Endothelial cell (in vitro differentiated cells): Measurements from ENCODE around the gene FUCA1. TPM values are rescaled to one million over a fixed set of nuclear protein-coding genes. Genes with fewer than 3 reads are reported as not detected.
A peak's percentile ranks its signal among the peaks of the same experiment; 100 is the strongest.

ENCODE experiments used
- DNase-seq: peaks from one replicate; pipeline ENCODE4 v3.0.0; 2021; ENCODE audit warnings: low spot score
- H3K27ac Mint-ChIP-seq: one replicate; pipeline ENCODE4 v1.8.0; 2021; ENCODE audit warnings: mixed read lengths, inconsistent platforms; ENCODE audit not compliant: unreplicated experiment
- H3K27me3 Mint-ChIP-seq: one replicate; pipeline ENCODE4 v1.8.0; 2021; ENCODE audit warnings: mild to moderate bottlenecking, moderate library complexity, mixed read lengths, inconsistent platforms; ENCODE audit not compliant: unreplicated experiment
- H3K36me3 Mint-ChIP-seq: one replicate; pipeline ENCODE4 v1.8.0; 2021; ENCODE audit warnings: mild to moderate bottlenecking, low read depth, mixed read lengths, inconsistent platforms; ENCODE audit not compliant: unreplicated experiment
- H3K4me1 Mint-ChIP-seq: one replicate; pipeline ENCODE4 v1.8.0; 2021; ENCODE audit warnings: mild to moderate bottlenecking, mixed read lengths, inconsistent platforms; ENCODE audit not compliant: unreplicated experiment
- H3K4me3 Mint-ChIP-seq: one replicate; pipeline ENCODE4 v1.8.0; 2021; ENCODE audit warnings: mild to moderate bottlenecking, mixed read lengths, inconsistent platforms; ENCODE audit not compliant: unreplicated experiment
- H3K9me3 Mint-ChIP-seq: one replicate; pipeline ENCODE4 v1.8.0; 2021; ENCODE audit warnings: mixed read lengths, inconsistent platforms; ENCODE audit not compliant: unreplicated experiment
- long read RNA-seq: library from polyadenylated mRNA; unstranded; transcript quantifications from one replicate; pipeline ENCODE4 v2.0.0, GENCODE V29; 2020; ENCODE audit not compliant: unreplicated experiment
- total RNA-seq: library from RNA; stranded (reverse); fragmentation: NEBNext Ultra II Directional; extraction: Animal tissue kit (Norgen Biotek cat#: 25700); gene quantifications from one replicate; pipeline ENCODE4 v1.2.1, GENCODE V29; 2021; ENCODE audit not compliant: unreplicated experiment
- TF ChIP-seq, protein P1 (sequence below): fragments of 200-600 bp; sonication (generic); IDR thresholded peaks from one replicate; pipeline ENCODE4 v1.5.0; 2021; ENCODE audit warnings: antibody characterized with exemption; ENCODE audit not compliant: unreplicated experiment

The FUCA1 gene
- total RNA-seq = 6.1 TPM
- long read RNA-seq, transcript FUCA1-201 (8 exons, 2,047 nt) = major isoform, 11 of 12 reads
- long read RNA-seq, partial matches to known transcripts = 1 of 12 reads
- long read RNA-seq, other reads (novel, unspliced or antisense) = 0 of 12 reads

DNA sequence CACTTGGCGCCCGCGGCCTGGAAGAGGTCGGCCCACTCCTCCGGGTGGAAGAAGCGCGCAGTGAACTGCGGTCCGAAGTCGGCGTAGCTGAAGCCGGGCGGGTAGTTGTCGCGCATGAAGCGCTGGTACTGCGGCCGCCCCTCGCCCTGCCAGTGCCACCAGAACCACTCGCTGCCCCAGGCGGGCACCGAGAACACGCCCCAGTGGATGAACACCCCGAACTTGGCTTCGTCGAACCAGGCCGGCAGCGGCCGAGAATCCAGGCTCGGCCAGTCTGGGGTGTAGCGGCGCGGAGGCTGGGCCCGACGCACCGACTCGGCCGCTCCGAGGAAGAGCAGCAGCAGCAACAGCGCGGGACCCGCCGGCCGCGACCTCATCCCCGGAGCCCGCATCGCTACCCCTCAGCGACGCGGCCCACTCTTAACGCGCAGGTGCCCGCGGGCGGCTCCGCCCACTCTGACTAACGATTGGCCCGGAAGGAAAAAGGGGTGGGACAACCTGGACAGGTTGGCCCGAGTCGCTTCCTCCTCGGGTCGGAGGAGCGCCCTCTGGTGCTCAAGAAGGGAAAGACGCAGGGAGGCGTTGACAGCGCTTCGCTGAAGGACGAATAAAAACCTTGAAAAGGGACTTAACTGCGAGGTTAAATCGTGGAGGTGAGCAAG lies at the start of gene FUCA1:
FUCA1 (minus strand) TSS at position 396 of the 662 bp plus-strand sequence; CDS start at position 392, 4 bp downstream.
- Mint-ChIP-seq H3K9me3 (no peaks in the 10 kb centered on the region), H3K36me3 (no peaks in the 10 kb centered on the region), H3K4me1 (peaks cover 5% of the 10 kb centered on the region), H3K27me3 (peaks cover 7% of the 10 kb centered on the region), H3K4me3 (peak within 1 kb of the TSS; percentile 84), H3K27ac (no peak within 1 kb of the TSS)
- peak; percentile 88 for DNase-seq
- TF ChIP-seq, protein P1, sequence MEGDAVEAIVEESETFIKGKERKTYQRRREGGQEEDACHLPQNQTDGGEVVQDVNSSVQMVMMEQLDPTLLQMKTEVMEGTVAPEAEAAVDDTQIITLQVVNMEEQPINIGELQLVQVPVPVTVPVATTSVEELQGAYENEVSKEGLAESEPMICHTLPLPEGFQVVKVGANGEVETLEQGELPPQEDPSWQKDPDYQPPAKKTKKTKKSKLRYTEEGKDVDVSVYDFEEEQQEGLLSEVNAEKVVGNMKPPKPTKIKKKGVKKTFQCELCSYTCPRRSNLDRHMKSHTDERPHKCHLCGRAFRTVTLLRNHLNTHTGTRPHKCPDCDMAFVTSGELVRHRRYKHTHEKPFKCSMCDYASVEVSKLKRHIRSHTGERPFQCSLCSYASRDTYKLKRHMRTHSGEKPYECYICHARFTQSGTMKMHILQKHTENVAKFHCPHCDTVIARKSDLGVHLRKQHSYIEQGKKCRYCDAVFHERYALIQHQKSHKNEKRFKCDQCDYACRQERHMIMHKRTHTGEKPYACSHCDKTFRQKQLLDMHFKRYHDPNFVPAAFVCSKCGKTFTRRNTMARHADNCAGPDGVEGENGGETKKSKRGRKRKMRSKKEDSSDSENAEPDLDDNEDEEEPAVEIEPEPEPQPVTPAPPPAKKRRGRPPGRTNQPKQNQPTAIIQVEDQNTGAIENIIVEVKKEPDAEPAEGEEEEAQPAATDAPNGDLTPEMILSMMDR = peak; percentile 90

DNA sequence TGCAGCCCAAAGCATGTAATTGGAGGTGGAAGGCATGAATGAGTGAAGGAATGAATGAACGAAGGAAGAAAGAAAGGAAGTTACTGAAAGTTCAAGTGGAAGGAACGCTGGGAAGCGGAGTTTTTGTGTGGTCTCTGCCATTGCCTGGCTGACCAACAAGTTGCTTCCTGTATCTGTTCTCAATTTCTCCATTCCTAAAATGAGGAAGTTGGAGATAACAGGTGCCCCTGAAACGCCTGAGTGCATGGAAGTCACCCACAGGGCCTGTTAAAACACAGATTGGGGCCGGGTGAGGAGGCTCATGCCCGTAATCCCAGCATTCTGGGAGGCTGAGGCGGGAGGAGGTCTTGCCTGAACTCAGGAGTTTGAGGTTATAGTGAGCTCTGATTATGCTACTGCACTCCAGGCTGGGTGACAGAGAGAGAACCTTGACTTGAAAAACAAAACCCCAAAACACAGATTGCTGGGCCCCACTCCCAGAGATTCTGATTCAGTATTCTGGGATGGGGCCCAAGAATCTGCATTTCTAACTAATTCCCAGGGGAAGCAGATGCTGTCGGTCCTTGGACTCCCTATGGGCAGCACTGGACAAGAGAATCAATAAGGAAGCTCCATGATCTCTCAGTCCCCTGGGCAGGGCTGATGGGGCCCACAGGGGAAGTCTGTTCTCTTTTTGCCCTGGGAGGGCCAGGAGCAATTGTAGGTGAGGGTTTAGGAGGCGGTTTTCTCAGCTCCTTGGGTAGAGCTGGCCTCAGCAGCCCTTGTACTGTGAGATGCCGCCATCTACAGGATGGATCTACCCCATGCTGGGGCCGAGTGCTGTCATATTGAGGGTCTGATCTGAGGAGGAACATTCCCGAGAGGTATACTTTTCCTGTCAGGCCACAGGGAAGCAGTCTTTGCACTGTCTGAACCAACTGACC lies 48.4 kb upstream of the FUCA1 start:
- H3K27ac Mint-ChIP-seq = no peak overlapping the region
- peaks cover 9% of the 10 kb centered on the region for H3K4me1 Mint-ChIP-seq
- no peaks in the 10 kb centered on the region for H3K27me3 Mint-ChIP-seq
- H3K36me3 Mint-ChIP-seq = no peaks in the 10 kb centered on the region
- TF ChIP-seq, protein P1 = no peak
- H3K9me3 Mint-ChIP-seq = no peaks in the 10 kb centered on the region
- H3K4me3 Mint-ChIP-seq = no peak overlapping the region
- peak; percentile 76 for DNase-seq

DNA sequence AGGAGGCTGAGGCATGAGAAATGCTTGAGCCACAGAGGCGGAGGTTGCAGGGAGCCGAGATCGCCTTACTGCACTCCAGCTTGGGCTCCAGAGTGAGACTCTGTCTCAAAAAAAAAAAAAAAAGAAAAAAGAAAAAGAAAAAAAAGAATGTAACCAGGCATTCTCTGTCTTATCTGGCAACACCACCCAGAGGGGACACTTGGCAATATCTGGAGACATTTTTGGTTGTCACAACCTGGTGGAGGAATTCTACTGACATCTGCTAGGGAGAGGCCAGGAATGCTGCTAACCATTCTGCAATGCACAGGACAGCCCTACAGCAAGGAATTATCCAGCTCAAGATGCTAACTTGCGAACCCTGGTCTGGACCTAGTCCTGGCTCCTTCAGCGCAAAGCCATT lies 47.4 kb upstream of the FUCA1 start:
- no peak for DNase-seq
- TF ChIP-seq, protein P1 = no peak
- Mint-ChIP-seq H3K4me3 (no peak overlapping the region), H3K36me3 (no peaks in the 10 kb centered on the region), H3K27me3 (no peaks in the 10 kb centered on the region), H3K27ac (no peak overlapping the region), H3K4me1 (peaks cover 12% of the 10 kb centered on the region), H3K9me3 (no peaks in the 10 kb centered on the region)

DNA sequence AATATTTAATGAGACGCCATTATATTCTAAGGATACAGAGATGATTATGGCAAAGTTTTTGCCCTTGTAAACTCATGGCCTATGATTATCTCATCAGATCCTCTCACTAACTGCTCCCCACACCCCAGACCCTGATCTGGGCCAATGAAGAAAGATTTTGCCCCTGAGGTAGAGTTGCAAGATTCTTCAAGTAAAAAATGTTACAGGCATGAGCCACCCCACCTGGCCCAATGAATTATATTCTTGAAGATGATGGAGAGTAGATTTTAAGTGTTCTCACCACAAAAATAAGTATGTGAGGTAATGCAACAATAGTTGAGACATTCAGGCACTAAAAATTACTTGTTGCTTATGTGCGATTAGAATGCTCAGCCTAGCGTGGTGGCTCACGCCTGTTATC lies 46.8 kb upstream of the FUCA1 start:
- Mint-ChIP-seq H3K4me1 (peaks cover 12% of the 10 kb centered on the region), H3K27me3 (no peaks in the 10 kb centered on the region), H3K27ac (no peak overlapping the region), H3K4me3 (no peak overlapping the region), H3K9me3 (no peaks in the 10 kb centered on the region), H3K36me3 (no peaks in the 10 kb centered on the region)
- no peak for DNase-seq
- TF ChIP-seq, protein P1 = no peak
